ENCODE data around the gene NKX2-1. TPM values are rescaled to one million over a fixed set of nuclear protein-coding genes. Genes with fewer than 3 reads are reported as not detected.

NKX2-1 gene
- total and polyA plus RNA-seq, 2 donors (not counting 3 experiments of a cell fraction or from before 2014, with no cell fraction given): not detected

DNA sequence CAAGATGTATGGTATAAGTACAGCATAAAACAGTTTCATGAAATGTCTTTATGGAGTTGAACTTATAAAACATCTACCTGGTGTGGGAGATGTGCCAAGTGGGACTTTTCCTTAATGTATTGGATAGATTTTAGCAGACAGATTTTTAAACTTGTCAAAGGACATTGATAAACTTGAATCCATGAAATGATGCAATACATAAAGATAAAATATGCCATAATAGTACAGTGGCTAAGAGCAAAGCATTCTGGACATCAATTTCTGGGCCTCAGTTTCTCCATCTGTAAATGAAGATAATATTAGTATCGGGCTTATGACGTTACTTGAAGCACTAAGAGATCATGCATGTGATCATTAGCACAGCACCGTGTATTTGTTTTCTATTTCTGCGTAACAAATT is 45.4 kb downstream of the NKX2-1 start:
- dilution Hi-C loops (cut with MboI; ENCODE audit: extremely low pct_ligation_motif_present, low sequenced_read_pairs) (no loop called here), intact Hi-C loops (cut with micrococcal nuclease) (no loop called here)
- TF ChIP-seq POLR2A (IDR thresholded peaks at IDR 0.05; ENCODE audit: low read depth, low read length): no peak
- no peak for TF ChIP-seq FOS (IDR thresholded peaks at IDR 0.05; ENCODE audit: borderline replicate concordance, insufficient read depth, low read length)
- TF ChIP-seq, protein P1, sequence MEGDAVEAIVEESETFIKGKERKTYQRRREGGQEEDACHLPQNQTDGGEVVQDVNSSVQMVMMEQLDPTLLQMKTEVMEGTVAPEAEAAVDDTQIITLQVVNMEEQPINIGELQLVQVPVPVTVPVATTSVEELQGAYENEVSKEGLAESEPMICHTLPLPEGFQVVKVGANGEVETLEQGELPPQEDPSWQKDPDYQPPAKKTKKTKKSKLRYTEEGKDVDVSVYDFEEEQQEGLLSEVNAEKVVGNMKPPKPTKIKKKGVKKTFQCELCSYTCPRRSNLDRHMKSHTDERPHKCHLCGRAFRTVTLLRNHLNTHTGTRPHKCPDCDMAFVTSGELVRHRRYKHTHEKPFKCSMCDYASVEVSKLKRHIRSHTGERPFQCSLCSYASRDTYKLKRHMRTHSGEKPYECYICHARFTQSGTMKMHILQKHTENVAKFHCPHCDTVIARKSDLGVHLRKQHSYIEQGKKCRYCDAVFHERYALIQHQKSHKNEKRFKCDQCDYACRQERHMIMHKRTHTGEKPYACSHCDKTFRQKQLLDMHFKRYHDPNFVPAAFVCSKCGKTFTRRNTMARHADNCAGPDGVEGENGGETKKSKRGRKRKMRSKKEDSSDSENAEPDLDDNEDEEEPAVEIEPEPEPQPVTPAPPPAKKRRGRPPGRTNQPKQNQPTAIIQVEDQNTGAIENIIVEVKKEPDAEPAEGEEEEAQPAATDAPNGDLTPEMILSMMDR (IDR thresholded peaks at IDR 0.05; ENCODE audit: extremely low read depth in 1 of 2, insufficient read depth in 1 of 2, low read depth in 1 of 2, low read length in 2 of 2): no peak
- TF ChIP-seq, protein P2, sequence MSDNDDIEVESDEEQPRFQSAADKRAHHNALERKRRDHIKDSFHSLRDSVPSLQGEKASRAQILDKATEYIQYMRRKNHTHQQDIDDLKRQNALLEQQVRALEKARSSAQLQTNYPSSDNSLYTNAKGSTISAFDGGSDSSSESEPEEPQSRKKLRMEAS (IDR thresholded peaks at IDR 0.05; ENCODE audit: insufficient read depth, insufficient read length): no peak
- no peak for TF ChIP-seq JUN (IDR thresholded peaks at IDR 0.05; ENCODE audit: borderline replicate concordance, insufficient read depth, insufficient read length, low read depth)
- no peak for TF ChIP-seq EZH2 (IDR thresholded peaks at IDR 0.05; ENCODE audit: borderline replicate concordance, low read depth, low read length, severe bottlenecking)
- TF ChIP-seq MYC (IDR thresholded peaks at IDR 0.05; ENCODE audit: low read depth, low read length): no peak
- TF ChIP-seq GATA2 (IDR thresholded peaks at IDR 0.05; ENCODE audit: insufficient read depth, insufficient read length, low read depth, low read length): no peak
- TF ChIP-seq POLR2AphosphoS5 (IDR thresholded peaks at IDR 0.05; ENCODE audit: insufficient read depth, low read depth, low read length): no peak
- Histone ChIP-seq H3K79me2 (ENCODE audit: control insufficient read depth, insufficient read depth, low read length) (no peaks in the 10 kb centered on the region), H3K4me3 (replicated peaks in 1 of 3; ENCODE audit: insufficient read depth in 1 of 3, low read depth in 1 of 3, low read length in 3 of 3) (no peak overlapping the region), H3K27ac (ENCODE audit: insufficient read depth, low read depth, low read length) (no peak overlapping the region), H2AFZ (ENCODE audit: low read depth, low read length) (no peak overlapping the region), H3K9me1 (replicated peaks; ENCODE audit: control insufficient read depth, extremely low read depth, insufficient read depth, low read length) (no peaks in the 10 kb centered on the region), H4K20me1 (replicated peaks; ENCODE audit: control insufficient read depth, extremely low read depth, insufficient read depth, low read length) (no peaks in the 10 kb centered on the region), H3K4me1 (ENCODE audit: control insufficient read depth, extremely low read depth, insufficient read depth, low read length) (no peaks in the 10 kb centered on the region), H3K9ac (replicated peaks; ENCODE audit: extremely low read depth, insufficient read depth, low read length) (no peak overlapping the region), H3K27me3 (ENCODE audit: control insufficient read depth in 2 of 2, insufficient read depth in 2 of 2, low read length in 2 of 2) (no peaks in the 10 kb centered on the region), H3K9me3 (replicated peaks; ENCODE audit: control insufficient read depth, insufficient read depth, low read length) (no peaks in the 10 kb centered on the region), H3K4me2 (ENCODE audit: insufficient read depth, low read length) (no peak overlapping the region), H3K36me3 (ENCODE audit: control insufficient read depth in 2 of 2, extremely low read depth in 1 of 2, insufficient read depth in 2 of 2, low read length in 2 of 2) (no peaks in the 10 kb centered on the region)
- FAIRE-seq (no peak), DNase-seq (ENCODE audit: low read depth, low spot score) (no peak)
- CTCF ChIA-PET: no interaction called here
- POLR2A ChIA-PET: no interaction called here
- BruUV-seq (replicated peaks): no TSS peak
